Activated CD8-positive, alpha-beta T cell treated with anti-CD3 and anti-CD28 coated beads for 36 hours (primary cell): ENCODE results near the gene C7orf57. TPM values are rescaled to one million over a fixed set of nuclear protein-coding genes. Genes with fewer than 3 reads are reported as not detected.

ENCODE experiments used
- ATAC-seq: fragments of 200-7000 bp; cut with Tn5 transposase; one replicate; pipeline ENCODE4 v1.10.0; 2021; ENCODE audit warnings: mild to moderate bottlenecking, moderate library complexity
- CTCF ChIA-PET: fragments of 350-600 bp; sonication (Branson Sonifier 250); formaldehyde crosslinking; loops from one replicate; lab custom pipeline; 2021; ENCODE audit warnings: antibody characterized with exemption; lab: Charles Lee
- POLR2A ChIA-PET: fragments of 350-600 bp; sonication (Branson Sonifier 250); formaldehyde crosslinking; loops from one replicate; lab custom pipeline; 2021; ENCODE audit warnings: antibody characterized with exemption; lab: Charles Lee
- DNase-seq: peaks from one replicate; pipeline ENCODE4 v3.0.0-alpha.2; 2020
- H3K27ac Mint-ChIP-seq: one replicate; pipeline ENCODE4 v1.8.0; 2021; ENCODE audit warnings: mild to moderate bottlenecking, mixed read lengths
- H3K27me3 Mint-ChIP-seq: one replicate; pipeline ENCODE4 v1.8.0; 2021; ENCODE audit warnings: mixed read lengths
- H3K36me3 Mint-ChIP-seq: one replicate; pipeline ENCODE4 v1.8.0; 2021; ENCODE audit warnings: low read depth, mixed read lengths
- H3K4me1 Mint-ChIP-seq: one replicate; pipeline ENCODE4 v1.8.0; 2021; ENCODE audit warnings: low read depth, mixed read lengths
- H3K4me3 Mint-ChIP-seq: one replicate; pipeline ENCODE4 v1.8.0; 2021; ENCODE audit warnings: mild to moderate bottlenecking, moderate library complexity, mixed read lengths
- H3K9me3 Mint-ChIP-seq: one replicate; pipeline ENCODE4 v1.8.0; 2021; ENCODE audit warnings: mixed read lengths
- intact Hi-C: fragments of 100-400 bp; cut with micrococcal nuclease; formaldehyde crosslinking; loops from one replicate; pipeline ENCODE4 v1.10.0; 2022
- total RNA-seq, 2 experiments: library from RNA; stranded (reverse); gene quantifications; one replicate each; pipeline ENCODE4 v1.2.3, GENCODE V29; 2021
- TF ChIP-seq, protein P1 (sequence below): fragments of 200-600 bp; IDR thresholded peaks from one replicate; pipeline ENCODE4 v1.8.0; 2022; ENCODE audit warnings: antibody characterized with exemption, mild to moderate bottlenecking

C7orf57 gene
- total RNA-seq, 2 experiments from 2014 or later, result 0.74 to 0.83 TPM

DNA sequence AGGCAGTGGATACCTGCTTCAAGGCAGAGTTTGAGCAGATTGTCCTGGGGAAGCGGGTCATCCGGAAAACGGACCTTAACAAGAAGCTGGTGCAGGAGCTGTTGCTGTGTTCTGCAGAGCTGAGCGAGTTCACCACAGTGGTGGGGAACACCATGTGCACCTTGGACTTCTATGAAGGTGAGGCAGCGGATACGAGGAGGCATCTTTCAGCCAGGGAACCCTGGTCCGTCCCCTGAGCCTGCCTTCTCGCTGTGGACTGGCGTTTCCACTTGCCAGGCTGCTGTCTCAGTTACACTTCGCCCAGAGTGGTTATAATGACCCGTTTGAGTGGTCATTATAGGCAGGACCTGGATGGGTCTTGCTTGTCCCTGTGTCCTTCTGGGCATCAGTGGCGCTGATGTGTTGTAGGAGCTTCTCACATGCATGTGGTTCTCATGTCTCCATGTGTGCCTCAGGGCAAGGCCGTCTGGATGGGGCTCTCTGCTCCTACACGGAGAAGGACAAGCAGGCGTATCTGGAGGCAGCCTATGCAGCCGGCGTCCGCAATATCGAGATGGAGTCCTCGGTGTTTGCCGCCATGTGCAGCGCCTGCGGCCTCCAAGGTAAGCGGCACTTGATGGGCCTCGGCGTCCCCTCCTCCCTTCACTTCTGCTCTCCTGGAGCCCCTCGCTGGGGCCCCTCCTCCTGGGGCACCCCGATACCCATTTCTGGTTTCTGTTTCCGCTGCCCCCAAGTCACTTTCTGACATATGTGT is 71.7 kb downstream of the C7orf57 start:
- peaks cover 56% of the 10 kb centered on the region for H3K36me3 Mint-ChIP-seq
- H3K27me3 Mint-ChIP-seq, result no peaks in the 10 kb centered on the region
- H3K4me3 Mint-ChIP-seq, result no peak overlapping the region
- CTCF ChIA-PET, result interaction anchor here (0.7 to 10.1 kb wide), 6 partner anchors 11 to 162 kb away, joined by 3 to 171 read pairs (median 10); no protein-coding TSS in a partner anchor
- H3K27ac Mint-ChIP-seq, result no peak overlapping the region
- TF ChIP-seq, protein P1, sequence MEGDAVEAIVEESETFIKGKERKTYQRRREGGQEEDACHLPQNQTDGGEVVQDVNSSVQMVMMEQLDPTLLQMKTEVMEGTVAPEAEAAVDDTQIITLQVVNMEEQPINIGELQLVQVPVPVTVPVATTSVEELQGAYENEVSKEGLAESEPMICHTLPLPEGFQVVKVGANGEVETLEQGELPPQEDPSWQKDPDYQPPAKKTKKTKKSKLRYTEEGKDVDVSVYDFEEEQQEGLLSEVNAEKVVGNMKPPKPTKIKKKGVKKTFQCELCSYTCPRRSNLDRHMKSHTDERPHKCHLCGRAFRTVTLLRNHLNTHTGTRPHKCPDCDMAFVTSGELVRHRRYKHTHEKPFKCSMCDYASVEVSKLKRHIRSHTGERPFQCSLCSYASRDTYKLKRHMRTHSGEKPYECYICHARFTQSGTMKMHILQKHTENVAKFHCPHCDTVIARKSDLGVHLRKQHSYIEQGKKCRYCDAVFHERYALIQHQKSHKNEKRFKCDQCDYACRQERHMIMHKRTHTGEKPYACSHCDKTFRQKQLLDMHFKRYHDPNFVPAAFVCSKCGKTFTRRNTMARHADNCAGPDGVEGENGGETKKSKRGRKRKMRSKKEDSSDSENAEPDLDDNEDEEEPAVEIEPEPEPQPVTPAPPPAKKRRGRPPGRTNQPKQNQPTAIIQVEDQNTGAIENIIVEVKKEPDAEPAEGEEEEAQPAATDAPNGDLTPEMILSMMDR, result no peak
- no peak for ATAC-seq
- DNase-seq, result no peak
- POLR2A ChIA-PET, result interaction anchor here (1.4 kb wide), 1 partner anchor 70 kb away, joined by 3 read pairs; no protein-coding TSS in a partner anchor
- H3K9me3 Mint-ChIP-seq, result no peaks in the 10 kb centered on the region
- peaks cover 13% of the 10 kb centered on the region for H3K4me1 Mint-ChIP-seq
- intact Hi-C loops, result no loop called here

DNA sequence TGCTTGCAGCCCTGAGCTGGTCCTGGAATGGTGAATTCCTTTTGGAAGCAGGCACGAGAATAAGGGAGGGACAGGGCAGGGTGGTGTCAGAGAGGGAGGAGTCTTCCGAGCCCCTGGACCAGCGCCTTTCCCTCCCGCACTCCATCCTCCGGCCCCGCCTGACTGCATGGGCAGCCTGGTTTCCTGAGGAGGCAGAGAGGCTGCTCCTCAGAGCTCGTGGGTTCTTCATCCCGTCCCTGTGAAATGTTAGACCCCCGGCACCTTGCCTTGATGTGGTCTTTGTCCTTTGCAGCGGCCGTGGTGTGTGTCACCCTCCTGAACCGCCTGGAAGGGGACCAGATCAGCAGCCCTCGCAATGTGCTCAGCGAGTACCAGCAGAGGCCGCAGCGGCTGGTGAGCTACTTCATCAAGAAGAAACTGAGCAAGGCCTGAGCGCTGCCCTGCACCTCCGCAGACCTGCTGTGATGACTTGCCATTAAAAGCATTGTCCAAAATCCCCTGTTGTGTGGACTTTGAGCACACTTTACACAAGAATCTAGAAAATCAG is 72.7 kb downstream of the C7orf57 start:
- Mint-ChIP-seq H3K27ac (no peak overlapping the region), H3K9me3 (no peaks in the 10 kb centered on the region), H3K4me3 (no peak overlapping the region), H3K4me1 (peaks cover 11% of the 10 kb centered on the region), H3K36me3 (peaks cover 48% of the 10 kb centered on the region), H3K27me3 (no peaks in the 10 kb centered on the region)
- ChIA-PET POLR2A (interaction anchor here (0.7 to 1.4 kb wide), 3 partner anchors 23 to 116 kb away, joined by 3 to 4 read pairs (median 3); no protein-coding TSS in a partner anchor), CTCF (interaction anchor here (1.4 to 10.1 kb wide), 8 partner anchors 12 to 163 kb away, joined by 4 to 171 read pairs (median 14); no protein-coding TSS in a partner anchor)
- intact Hi-C loops, result no loop called here
- DNase-seq (no peak), ATAC-seq (no peak)
- TF ChIP-seq, protein P1, result no peak

DNA sequence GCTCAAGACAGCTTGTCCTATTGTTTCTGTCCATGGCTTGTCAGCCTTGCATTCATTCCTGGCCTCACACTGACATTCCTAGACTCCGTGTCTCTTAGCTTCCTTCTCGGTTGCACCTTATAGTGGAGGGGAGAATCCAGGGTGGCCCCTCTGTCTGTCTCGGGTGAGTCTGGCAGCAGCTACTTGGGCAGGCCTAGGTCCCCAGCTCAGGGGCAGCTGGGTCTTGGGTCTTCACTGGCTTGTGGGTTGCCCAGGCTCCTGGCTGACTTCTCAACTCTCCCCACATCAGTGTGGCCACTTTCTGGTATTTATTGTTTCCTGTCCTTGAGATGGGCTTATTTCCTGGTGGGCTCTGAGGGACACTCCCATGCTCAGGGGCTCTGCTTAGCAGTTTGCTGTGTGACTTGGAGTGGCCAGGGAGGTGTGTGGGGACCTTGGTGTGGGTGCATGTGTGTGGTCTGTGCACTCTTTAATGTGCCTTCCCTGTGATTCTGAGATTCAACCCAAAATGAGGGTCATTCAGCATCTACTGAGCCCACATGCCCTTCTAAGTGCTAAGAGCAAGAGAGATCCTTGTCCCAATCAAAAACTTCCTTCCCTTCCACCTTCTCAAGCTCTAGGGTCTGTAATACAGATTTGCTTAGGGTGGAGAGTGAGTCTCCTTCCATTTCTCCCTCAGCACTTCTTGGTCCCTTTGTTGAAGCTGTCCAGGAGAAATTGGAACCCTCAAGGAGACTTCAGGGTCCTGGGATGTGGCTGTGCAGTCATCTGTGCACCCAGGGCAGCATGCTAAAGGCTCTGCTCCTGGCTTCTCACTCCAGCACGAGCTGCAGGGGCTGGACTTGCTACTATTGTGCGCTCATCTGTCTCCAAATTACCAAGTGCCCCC is 73.9 kb downstream of the C7orf57 start:
- Mint-ChIP-seq H3K27ac (peak overlapping the region; percentile 63), H3K27me3 (no peaks in the 10 kb centered on the region), H3K9me3 (no peaks in the 10 kb centered on the region), H3K4me3 (no peak overlapping the region), H3K36me3 (peaks cover 38% of the 10 kb centered on the region), H3K4me1 (peaks cover 11% of the 10 kb centered on the region)
- intact Hi-C loops, result no loop called here
- TF ChIP-seq, protein P1, result no peak
- ChIA-PET POLR2A (interaction anchor here (0.9 to 2.0 kb wide), 5 partner anchors 24 to 144 kb away, joined by 3 to 8 read pairs (median 3); no protein-coding TSS in a partner anchor), CTCF (interaction anchor here (0.7 to 10.1 kb wide), 30 partner anchors 8 to 170 kb away, joined by 3 to 171 read pairs (median 8); partner anchors contain the start of genes C7orf57, HUS1 and PKD1L1)
- DNase-seq (no peak), ATAC-seq (no peak)

DNA sequence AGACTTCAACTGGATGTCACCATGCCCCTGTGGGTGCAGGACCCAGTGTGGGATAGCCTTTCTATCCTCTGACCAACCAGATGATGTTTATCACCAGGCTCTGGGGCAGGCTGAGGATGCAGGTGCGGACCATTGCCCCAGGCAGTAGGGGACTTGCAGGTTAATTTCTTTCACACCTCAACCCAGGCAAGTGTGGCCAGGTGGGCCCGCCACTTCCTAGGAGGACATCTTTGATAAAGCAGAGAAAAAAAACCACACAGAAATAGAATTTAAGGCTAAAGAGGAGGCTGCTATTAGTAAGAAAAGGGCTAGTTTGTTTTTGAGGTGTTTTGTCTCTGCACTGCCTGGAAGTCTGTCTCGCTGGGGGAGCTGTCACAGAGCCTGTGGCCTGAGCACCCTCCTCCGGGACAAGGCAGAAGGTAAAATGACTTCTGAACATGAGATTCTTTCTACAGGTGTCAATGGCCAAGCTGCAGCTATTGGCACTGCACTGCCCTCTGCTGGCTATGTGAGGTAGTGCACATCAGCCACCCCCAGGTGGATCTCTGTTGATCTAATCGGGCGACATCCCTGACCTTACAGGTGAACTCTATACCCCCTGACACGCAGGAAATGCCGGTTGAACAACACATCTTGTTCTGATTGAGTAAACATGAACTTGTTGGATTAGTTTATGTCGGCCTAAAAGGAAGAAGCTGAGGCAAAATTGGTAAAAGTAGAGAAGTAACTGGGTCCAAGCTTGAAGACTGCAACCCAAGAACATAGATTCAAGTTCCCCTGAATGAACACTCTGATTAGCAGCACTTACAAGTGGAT is 74.7 kb downstream of the C7orf57 start:
- no peaks in the 10 kb centered on the region for H3K9me3 Mint-ChIP-seq
- TF ChIP-seq, protein P1, result peak; percentile 96
- intact Hi-C loops, result loop anchor here (1.0 to 2.0 kb wide), 2 partner anchors 118 to 165 kb away; no protein-coding TSS in a partner anchor
- H3K4me3 Mint-ChIP-seq, result no peak overlapping the region
- ChIA-PET POLR2A (interaction anchor here (0.9 to 2.0 kb wide), 6 partner anchors 21 to 145 kb away, joined by 3 to 8 read pairs (median 4); partner anchors contain the start of gene UPP1), CTCF (interaction anchor here (0.6 to 10.1 kb wide), 50 partner anchors 9 to 170 kb away, joined by 3 to 171 read pairs (median 5); partner anchors contain the start of genes C7orf57, HUS1 and PKD1L1)
- no peaks in the 10 kb centered on the region for H3K27me3 Mint-ChIP-seq
- peaks cover 11% of the 10 kb centered on the region for H3K4me1 Mint-ChIP-seq
- ATAC-seq (peak; percentile 92), DNase-seq (peak; percentile 94)
- peak overlapping the region; percentile 50 for H3K27ac Mint-ChIP-seq
- peaks cover 30% of the 10 kb centered on the region for H3K36me3 Mint-ChIP-seq
